Activated CD8-positive, alpha-beta memory T cell treated with anti-CD3 and anti-CD28 coated beads for 4 hours (primary cell): Measurements from ENCODE around the gene SLC7A8.
A peak's percentile ranks its signal among the peaks of the same experiment; 100 is the strongest.

Source experiments
- DNase-seq, 2 donors: peaks; one replicate each; pipeline ENCODE4 v3.0.0-alpha.2; 2020; ENCODE audit warnings: low read depth in 2 of 2

Gene SLC7A8

DNA sequence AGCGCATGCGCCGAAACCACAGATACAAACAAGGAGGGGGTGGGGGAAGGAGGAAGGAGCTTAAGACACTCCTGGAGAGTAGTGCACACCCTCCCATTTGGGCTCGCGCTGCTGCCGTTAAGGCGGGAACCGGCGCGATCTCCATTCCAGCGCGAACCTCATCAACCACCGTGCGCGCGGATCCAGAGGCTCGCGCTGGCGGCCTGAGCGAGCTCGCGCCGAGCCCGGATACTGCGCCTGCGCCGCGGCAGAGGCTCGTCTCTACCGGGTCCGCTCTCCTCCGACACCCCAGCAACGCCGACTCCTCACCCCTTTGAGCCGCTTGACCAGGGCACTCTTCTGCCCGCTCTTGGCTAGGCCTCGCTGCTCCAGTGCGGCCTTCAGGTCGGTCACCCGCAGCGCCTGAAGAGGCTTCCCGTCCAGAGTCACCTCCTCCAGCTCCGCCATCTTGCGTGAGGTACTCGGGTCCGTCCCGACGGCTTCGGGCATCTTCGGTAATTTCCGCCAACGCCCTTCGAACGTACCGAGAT lies 88.7 kb downstream of the SLC7A8 start, which contains the start of gene ACIN1:
TSS of gene ACIN1 (minus strand) at position 471 of the 530 bp plus-strand sequence. CDS start at position 447, 24 bp downstream.
- DNase-seq, result no peak

DNA sequence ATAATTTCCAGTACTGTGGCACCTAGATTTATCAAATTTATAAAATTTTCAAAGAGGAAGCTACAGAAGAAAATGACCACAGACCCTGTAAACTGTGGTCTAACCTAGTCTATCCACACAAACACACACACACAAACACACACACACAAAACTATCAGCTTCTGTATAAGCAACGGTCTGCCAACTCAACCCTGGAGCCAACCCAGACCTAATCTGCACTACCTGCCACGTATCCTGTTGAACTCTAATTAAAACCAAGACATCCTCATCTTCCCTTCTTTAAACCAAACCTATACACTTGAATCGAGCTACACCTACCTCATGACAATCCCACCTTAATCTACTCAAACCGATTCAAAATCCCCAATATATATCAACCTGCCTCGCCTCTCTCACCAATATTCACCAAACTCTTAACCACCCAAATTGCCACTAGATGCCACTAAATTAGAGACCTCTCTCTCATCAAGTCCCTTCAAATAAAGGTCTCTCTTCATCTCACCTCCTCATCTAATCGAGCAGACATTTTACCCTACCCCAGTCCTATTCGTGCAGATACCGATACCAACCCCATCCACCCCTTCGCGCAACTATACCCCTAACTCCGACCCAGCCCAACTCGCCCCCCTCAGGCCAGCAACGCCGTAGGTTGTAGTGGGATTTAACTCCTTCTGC lies 89.3 kb downstream of the SLC7A8 start:
- peak; percentile 49 to 60 for DNase-seq

DNA sequence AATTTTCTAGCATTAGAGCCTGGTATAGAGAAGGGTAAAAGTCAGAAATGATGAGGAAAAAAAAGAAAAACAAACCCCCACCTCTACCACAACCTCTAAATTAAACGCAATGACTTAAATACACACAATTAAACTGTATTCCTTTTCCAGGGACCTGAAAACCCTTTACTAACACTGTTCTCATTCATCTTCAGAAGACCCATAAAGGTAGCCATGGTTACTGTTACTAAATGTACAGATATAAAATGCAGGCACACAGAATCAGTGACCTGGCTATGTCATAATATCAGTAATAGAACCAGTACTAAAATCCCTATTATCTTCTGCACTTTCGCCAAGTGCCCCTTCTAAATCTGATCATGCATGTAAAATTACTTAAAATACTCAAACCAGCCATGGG lies 89.9 kb downstream of the SLC7A8 start:
- DNase-seq, result no peak

DNA sequence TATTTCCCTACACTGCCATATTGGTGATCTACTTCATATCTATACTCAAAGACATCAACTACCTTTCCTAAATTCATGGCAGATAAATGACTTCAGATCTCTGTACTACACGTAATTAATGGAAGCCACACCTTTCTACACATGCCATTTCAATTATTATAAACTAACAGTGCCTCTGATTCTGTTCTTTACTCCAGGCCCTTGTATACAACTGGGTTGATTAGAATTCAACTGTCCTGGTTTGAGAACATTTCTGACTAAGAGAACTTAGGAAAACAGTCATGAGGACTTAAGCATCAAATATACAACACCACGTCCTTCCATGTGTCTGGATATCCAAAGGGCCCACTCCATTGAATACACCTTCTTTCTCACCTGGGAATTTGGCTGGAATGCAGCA lies 90.4 kb downstream of the SLC7A8 start:
- DNase-seq, result no peak

DNA sequence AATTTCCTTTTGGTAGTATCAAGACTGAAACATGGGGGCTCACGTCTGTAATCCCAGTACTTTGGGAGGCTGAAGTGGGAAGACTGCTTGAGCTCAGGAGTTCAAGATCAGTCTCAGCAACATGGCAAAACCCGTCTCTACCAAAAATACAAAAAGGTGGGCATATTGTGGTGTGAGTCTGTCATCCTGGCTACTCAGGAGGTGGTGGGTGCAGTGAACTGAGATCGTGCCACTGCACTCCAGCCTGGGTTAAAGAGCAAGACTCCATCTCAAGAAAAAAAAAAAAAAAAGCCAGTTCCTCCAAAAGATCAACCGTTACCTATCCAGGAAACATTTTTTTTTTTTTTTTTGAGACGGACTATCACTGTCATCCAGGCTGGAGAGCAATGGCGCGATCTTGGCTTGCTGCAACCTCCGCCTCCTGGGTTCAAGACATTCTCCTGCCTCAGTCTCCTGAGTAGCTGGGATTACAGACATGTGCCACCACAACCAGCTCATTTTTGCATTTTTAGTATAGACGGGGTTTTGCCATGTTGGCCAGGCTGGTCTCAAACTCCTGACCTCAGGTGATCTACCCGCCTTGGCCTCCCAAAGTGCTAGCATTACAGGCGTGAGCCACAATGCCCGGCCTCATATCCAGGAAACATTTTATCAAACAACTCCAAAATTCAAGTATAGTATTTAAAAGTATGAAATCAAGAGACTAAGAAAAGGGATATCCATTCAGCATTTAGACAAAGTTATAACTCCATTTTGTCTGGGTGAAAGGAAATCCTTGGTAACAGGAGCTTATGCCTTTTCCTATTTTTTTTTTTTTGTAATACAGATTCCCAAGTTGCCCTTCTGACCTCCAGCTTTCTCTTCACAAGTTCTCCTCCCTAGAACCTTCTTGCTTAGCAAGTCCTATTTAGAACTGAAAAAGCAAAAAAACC lies 91.9 kb downstream of the SLC7A8 start:
- no peak for DNase-seq

DNA sequence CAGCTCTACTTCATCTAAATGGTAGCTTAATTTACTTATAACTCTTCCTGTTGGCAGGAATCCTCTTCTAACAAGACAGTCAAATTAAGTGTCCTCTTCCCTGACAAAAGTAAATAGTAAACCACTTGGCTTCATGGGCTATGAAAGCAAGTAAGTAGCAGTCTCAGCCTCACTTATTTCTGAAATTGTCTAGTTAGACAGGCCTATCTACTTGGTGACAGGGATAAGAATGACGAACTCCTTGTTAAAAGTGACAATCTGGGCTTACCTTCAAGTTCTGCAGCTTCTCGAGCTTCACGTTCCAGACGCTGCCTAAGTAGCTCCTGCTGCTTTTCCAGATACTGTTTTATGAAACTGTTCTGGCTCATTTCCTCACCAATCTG lies 93.2 kb downstream of the SLC7A8 start:
- DNase-seq, result no peak

DNA sequence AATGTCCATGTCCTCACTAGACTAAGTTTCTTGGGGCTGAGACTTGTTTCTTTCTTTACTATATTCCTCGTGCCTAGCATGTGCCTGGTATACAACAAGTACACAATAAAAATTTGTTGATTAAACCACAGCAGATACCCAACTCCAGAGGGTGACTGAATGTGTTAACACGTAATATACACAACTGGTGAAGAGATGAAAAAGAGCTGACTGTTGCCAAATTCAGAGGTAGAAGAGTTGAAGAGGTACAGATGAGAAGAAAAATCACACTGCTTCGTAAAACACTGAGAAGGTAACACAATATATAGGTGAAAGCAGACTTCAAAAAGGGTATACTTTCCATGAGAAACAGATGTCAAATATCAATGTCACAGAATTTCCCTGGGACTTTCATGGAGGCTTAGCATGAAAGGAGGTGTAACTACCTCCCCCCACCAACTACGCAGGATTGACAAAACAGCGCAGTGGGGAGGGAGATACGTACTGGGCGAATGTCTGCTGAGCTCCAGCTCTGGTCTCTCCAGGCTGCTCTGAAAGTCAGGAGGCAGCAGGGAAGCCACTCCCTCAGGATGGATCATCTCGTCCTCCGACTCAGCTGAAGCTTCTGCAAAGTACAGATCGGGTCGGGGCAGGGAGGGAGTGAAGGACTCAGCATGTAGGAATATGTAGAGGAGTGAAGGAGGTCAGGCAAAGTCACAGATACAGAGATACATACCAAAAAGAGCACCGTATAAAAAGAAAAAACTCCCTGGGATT lies 93.8 kb downstream of the SLC7A8 start:
- DNase-seq, result no peak

DNA sequence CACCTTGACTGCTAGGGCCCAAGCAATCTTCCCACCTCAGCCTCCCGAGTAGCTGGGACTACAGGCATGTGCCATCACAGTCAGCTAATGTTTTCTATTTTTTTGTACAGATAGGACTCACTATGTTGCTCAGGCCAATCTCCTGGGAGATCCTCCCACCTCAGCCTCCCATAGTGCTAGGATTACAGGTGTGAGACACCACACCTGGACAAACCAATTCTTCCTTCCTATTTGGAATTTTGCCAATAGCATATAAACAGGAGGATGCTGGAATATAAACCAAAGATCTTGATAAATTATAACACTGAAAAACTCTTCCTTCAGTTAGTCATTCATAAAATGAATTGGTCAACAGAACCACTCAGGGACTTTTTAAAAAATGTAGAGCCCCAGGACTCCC lies 96.9 kb downstream of the SLC7A8 start:
- no peak for DNase-seq

DNA sequence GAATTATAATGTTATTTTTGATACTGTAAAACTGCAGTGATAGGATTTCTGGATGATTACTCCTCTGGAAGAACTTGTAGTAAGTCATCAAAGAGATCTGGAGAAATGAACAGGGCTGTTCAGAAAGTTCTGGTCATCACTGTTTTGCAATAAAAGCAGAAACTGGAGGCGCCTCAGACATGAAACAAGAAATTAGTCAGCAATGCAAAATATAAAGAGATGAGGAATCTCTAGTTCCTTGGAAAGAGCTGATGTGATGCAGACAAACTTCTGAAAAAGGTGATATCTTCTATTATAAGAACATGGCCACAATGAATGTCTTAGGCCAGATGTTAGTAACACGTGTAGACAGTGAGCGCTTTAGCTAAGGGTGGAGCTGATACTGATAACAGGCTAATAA lies 98.0 kb downstream of the SLC7A8 start:
- no peak for DNase-seq

DNA sequence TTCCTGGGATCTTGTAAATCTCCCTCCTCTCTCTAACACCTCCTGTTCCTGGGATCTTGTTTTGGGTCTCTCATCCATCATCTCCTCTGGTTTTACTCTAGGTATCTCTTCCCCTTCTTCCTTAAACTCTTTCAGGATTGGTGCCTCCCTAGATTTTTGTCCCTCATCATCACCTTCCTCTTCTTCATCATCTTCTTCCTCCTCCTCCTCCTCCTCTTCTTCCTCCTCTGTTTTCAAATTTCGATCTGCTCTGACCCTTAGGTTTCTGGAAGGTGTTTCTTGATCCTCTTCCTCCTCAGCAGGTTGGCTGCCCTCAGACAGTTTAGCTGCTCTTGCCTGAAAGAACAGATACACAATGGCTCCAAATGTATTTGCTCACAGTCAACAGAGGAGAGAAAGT lies 103.0 kb downstream of the SLC7A8 start:
- no peak for DNase-seq

DNA sequence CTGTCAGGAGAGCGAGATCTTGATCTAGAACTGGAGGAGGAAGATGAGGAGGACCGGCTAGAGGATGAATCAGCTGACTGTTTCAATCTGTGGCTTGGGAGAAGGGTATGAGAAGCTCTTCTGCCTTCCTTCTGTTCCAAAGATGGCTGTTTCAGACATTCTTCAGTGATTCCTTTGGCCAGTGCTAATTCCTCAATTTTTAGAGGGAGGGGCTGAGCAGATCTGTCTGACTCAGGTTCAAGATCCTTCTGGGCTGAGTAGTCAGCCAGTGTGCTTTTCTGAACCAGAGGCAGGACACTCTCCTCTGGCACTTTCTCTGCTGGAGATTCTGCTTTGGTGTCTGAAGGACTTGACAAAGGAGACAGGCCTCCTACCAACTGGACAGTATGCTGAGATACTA lies 103.7 kb downstream of the SLC7A8 start:
- no peak for DNase-seq

DNA sequence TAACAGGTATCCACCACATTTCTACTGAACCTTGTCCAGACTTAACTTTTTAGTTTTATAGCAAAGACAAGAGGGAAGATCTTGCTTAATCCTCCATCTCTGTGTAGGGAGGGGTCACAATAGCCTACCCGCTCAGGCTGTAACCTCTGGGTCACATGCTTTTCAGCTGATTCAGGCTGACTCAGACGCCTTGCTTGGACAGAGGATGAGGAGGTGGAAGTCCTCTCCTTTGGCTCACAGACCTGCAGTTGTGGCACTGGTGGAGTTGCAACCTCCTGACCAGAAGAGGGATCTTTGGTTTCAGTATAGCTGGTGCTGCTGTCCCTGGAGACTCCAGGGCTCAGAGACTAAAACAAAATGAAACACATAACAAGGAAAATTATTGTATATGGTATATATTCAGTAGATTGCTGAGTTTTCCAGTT lies 104.8 kb downstream of the SLC7A8 start:
- no peak for DNase-seq

DNA sequence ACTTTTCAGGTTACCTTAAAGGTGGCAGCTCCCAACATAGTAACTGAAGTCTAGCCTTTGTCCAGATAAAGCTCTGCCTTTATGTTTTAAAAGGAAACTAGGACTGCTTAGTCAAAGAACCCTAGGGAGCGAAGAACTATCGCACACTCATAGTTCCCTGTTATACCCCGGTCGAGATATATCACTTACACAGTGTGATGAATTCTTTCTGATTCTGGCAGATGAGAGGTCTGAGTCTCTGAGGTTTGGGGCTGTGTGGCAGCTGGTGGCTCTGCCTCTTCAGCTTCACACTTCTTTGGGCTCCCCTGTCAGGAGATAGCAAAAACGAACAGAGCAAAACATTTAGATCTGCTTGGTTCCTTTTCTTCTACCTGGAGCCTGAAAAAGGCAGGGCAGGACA lies 105.5 kb downstream of the SLC7A8 start:
- no peak for DNase-seq

DNA sequence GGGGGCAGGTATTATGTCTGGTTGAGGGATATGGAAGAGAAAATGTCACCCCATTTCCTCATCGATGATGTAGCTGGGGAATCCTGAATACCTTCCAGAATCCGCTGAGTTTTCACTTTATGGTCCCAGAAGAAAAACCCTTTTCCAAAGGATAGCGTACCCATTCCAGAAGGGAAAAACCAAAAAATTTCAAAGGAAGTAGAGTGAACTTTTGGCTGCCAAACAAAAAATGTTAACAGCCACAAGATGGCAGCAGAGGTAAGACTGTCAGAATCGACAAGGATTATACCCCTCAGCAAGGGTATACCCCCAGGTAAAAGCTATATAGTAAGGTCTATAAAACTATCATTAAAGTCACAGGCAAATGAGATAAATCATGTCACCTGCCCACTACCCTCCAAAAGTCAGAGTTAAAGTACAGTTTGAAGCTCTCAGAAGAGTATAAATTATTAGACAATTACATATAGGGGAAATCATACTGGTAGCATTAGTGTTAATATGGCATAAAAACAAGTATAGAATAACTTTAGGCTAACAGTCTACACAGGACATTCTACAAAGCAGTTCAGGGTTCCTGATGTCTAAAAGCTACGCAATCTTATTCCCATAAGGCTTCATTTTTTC lies 106.6 kb downstream of the SLC7A8 start:
- DNase-seq, result no peak
